BLaER1 treated with 17β-estradiol and CSF1 and Interleukin-3, amounts not matched to agents 10 nM and 100 nM (cell line): Measurements from ENCODE around the gene PRAF2.
A peak's percentile ranks its signal among the peaks of the same experiment; 100 is the strongest.

ENCODE experiments used
- H3K27ac ChIP-seq, 11 experiments: shearing (Covaris generic); formaldehyde crosslinking; 2 replicates each; pipeline ENCODE4 v1.8.1; 2022
- H3K27me3 ChIP-seq, 11 experiments: shearing (Covaris generic); formaldehyde crosslinking; 2 replicates each; pipeline ENCODE4 v1.8.1; 2022
- H3K36me3 ChIP-seq, 11 experiments: shearing (Covaris generic); formaldehyde crosslinking; 2 replicates each; pipeline ENCODE4 v1.8.1; 2022
- H3K4me1 ChIP-seq, 10 experiments: shearing (Covaris generic); formaldehyde crosslinking; 2 replicates each; pipeline ENCODE4 v1.8.1; 2022
- H3K4me2 ChIP-seq, 11 experiments: shearing (Covaris generic); formaldehyde crosslinking; 2 replicates each; pipeline ENCODE4 v1.8.1; 2022
- H3K4me3 ChIP-seq, 10 experiments: shearing (Covaris generic); formaldehyde crosslinking; 2 replicates each; pipeline ENCODE4 v1.8.1; 2022
- H3K9ac ChIP-seq, 11 experiments: shearing (Covaris generic); formaldehyde crosslinking; 2 replicates each; pipeline ENCODE4 v1.8.1; 2022
- H3K9me3 ChIP-seq, 11 experiments: shearing (Covaris generic); formaldehyde crosslinking; replicated peaks in 1 of 11; 2 replicates each; pipeline ENCODE4 v1.8.1; 2022
- H4K20me1 ChIP-seq, 11 experiments: shearing (Covaris generic); formaldehyde crosslinking; 2 replicates each; pipeline ENCODE4 v1.8.1; 2022
- Cebpa-rat ChIP-seq, 11 experiments: shearing (Covaris generic); IDR thresholded peaks; 2 replicates each; pipeline ENCODE4 v1.8.1; 2022

PRAF2 gene

DNA sequence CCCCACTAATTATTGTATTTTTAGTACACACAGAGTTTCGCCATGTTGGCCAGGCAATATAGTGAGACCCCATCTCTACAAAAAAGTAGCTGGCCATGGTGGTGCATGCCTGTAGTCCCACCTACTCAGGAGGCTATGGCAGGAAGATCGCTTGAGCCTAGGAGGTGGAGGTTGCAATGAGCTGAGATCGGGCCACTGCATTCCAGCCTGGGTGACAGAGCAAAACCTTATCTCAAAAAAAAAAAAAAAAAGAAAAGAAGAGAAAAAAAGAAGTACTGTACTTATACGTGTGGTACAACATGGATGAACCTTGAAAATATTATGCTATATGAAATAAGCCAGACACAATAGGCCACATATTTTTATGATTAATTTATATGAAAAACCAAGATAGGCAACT, 15.8 kb upstream of the PRAF2 start:
- Histone ChIP-seq H3K27me3 (peaks cover 20 to 71% (median 56%) of the 10 kb centered on the region in 11 experiments; a peak in 19 of 22 replicates), H3K4me2 (no peak overlapping the region), H3K4me3 (no peak overlapping the region), H3K36me3 (no peaks in the 10 kb centered on the region), H3K4me1 (no peaks in the 10 kb centered on the region), H3K9ac (no peak overlapping the region), H3K27ac (no peak overlapping the region), H4K20me1 (no peaks in the 10 kb centered on the region), H3K9me3 (no peaks in the 10 kb centered on the region)
- TF ChIP-seq Cebpa-rat (IDR thresholded peaks at IDR 0.05): no peak

- Histone ChIP-seq H3K27me3 (peaks cover 13 to 43% (median 32%) of the 10 kb centered on the region in 11 experiments; a peak in 20 of 22 replicates), H3K9ac (no peak overlapping the region), H3K9me3 (no peaks in the 10 kb centered on the region; a peak in 1 of 22 replicates), H3K36me3 (peaks cover 0 to 7% (median 0%) of the 10 kb centered on the region in 11 experiments; a peak in 3 of 22 replicates), H3K4me3 (no peak overlapping the region), H4K20me1 (no peaks in the 10 kb centered on the region; a peak in 1 of 22 replicates), H3K27ac (no peak overlapping the region), H3K4me2 (no peak overlapping the region), H3K4me1 (peaks cover 0 to 7% (median 5%) of the 10 kb centered on the region in 10 experiments; a peak in 6 of 20 replicates)
- no peak for TF ChIP-seq Cebpa-rat (IDR thresholded peaks at IDR 0.05)
These were observed 8.6 kb upstream of the PRAF2 start for GRCh38 chrX:49082271-49082871.

GRCh38 chrX:49079489-49080428, 6.0 kb upstream of the PRAF2 start, which contains the start of gene WDR45:
TSS of gene WDR45 (minus strand) at chrX:49079887. CDS start at chrX:49078095, 1,792 bp downstream.
- Histone ChIP-seq H3K9me3 (no peaks in the 10 kb centered on the region; a peak in 1 of 22 replicates), H3K9ac (peak within 1 kb of the TSS; percentile 78 to 89 (median 83)), H3K4me2 (peak within 1 kb of the TSS; percentile 67 to 86 (median 78)), H3K4me1 (peaks cover 0 to 8% (median 5%) of the 10 kb centered on the region in 10 experiments; a peak in 8 of 20 replicates), H3K36me3 (peaks cover 0 to 19% (median 5%) of the 10 kb centered on the region in 11 experiments; a peak in 5 of 22 replicates), H3K27ac (peak within 1 kb of the TSS; percentile 82 to 91 (median 87)), H4K20me1 (no peaks in the 10 kb centered on the region; a peak in 2 of 22 replicates), H3K4me3 (peak within 1 kb of the TSS; percentile 57 to 74 (median 66)), H3K27me3 (peaks cover 0 to 34% (median 23%) of the 10 kb centered on the region in 11 experiments; a peak in 16 of 22 replicates)
- no peak for TF ChIP-seq Cebpa-rat (IDR thresholded peaks at IDR 0.05)

GRCh38 chrX:49077941-49078340, 4.1 kb upstream of the PRAF2 start:
- Histone ChIP-seq H3K4me1 (peaks cover 8 to 18% (median 14%) of the 10 kb centered on the region in 10 experiments; a peak in 19 of 20 replicates), H4K20me1 (peaks cover 0 to 3% (median 0%) of the 10 kb centered on the region in 11 experiments; a peak in 2 of 22 replicates), H3K4me3 (no peak overlapping the region), H3K36me3 (peaks cover 0 to 19% (median 5%) of the 10 kb centered on the region in 11 experiments; a peak in 5 of 22 replicates), H3K4me2 (0 out of 22 replicates have a peak overlapping the region, but pooled peaks of 1 of the 11 experiments have one; percentile 77), H3K9ac (no peak overlapping the region; a peak in 1 of 22 replicates), H3K27ac (no peak overlapping the region), H3K9me3 (peaks cover 0 to 9% (median 0%) of the 10 kb centered on the region in 11 experiments; a peak in 4 of 22 replicates), H3K27me3 (peaks cover 0 to 34% (median 19%) of the 10 kb centered on the region in 11 experiments; a peak in 13 of 22 replicates)
- no peak for TF ChIP-seq Cebpa-rat (IDR thresholded peaks at IDR 0.05)

GRCh38 chrX:49075347-49075746, 1.5 kb upstream of the PRAF2 start:
- Histone ChIP-seq H3K4me1 (peaks cover 16 to 27% (median 24%) of the 10 kb centered on the region in 10 experiments; a peak in 19 of 20 replicates), H3K4me3 (no peak overlapping the region), H3K27ac (no peak overlapping the region), H3K36me3 (peaks cover 0 to 19% (median 5%) of the 10 kb centered on the region in 11 experiments; a peak in 5 of 22 replicates), H3K27me3 (peaks cover 0 to 42% (median 19%) of the 10 kb centered on the region in 11 experiments; a peak in 15 of 22 replicates), H3K9me3 (peaks cover 0 to 17% (median 0%) of the 10 kb centered on the region in 11 experiments; a peak in 4 of 22 replicates), H4K20me1 (peaks cover 0 to 11% (median 0%) of the 10 kb centered on the region in 11 experiments; a peak in 6 of 22 replicates), H3K4me2 (no peak overlapping the region), H3K9ac (no peak overlapping the region)
- TF ChIP-seq Cebpa-rat (IDR thresholded peaks at IDR 0.05): no peak

DNA sequence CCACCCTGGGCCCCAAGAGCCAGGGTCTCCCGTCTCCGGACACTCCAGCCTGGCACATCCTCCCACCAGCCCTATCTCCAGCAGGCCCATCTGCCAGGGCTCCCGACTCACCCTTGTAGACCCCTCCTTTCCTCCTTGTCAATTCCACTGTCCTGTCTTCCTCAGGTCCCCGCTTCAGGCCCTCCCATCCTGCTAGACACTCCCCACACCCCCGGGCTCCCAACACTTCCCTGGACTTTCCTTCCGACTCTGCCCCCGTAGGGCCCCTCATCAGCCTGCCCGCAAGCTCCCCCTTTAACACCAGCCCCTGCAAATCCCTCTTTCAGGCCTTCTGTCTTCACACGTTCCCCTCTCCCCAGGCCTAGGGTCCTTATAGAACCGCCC, 1.1 kb downstream of the PRAF2 start:
- Histone ChIP-seq H3K4me1 (peaks cover 16 to 21% (median 20%) of the 10 kb centered on the region in 10 experiments; a peak in 19 of 20 replicates), H3K9me3 (peaks cover 0 to 17% (median 0%) of the 10 kb centered on the region in 11 experiments; a peak in 4 of 22 replicates), H3K4me2 (peak overlapping the region; percentile 67 to 87 (median 79)), H3K27me3 (peaks cover 0 to 50% (median 16%) of the 10 kb centered on the region in 11 experiments; a peak in 15 of 22 replicates), H3K4me3 (peak overlapping the region; percentile 62 to 77 (median 74)), H3K36me3 (peaks cover 0 to 17% (median 7%) of the 10 kb centered on the region in 11 experiments; a peak in 6 of 22 replicates), H4K20me1 (peaks cover 0 to 19% (median 0%) of the 10 kb centered on the region in 11 experiments; a peak in 6 of 22 replicates), H3K9ac (peak overlapping the region in 10 of 11 experiments; percentile 54 to 81 (median 76); a peak in 17 of 22 replicates), H3K27ac (peak overlapping the region in 4 of 11 experiments; percentile 25 to 75 (median 72); a peak in 2 of 22 replicates)
- TF ChIP-seq Cebpa-rat (IDR thresholded peaks at IDR 0.05): no peak

- Histone ChIP-seq H3K9me3 (peaks cover 0 to 17% (median 0%) of the 10 kb centered on the region in 11 experiments; a peak in 4 of 22 replicates), H3K36me3 (peaks cover 0 to 11% (median 7%) of the 10 kb centered on the region in 11 experiments; a peak in 7 of 22 replicates), H3K27me3 (peaks cover 0 to 50% (median 10%) of the 10 kb centered on the region in 11 experiments; a peak in 14 of 22 replicates), H3K27ac (peak overlapping the region in 1 of 11 experiments; percentile 25; a peak in 2 of 22 replicates), H3K9ac (peak overlapping the region in 9 of 11 experiments; percentile 59 to 81 (median 77); a peak in 14 of 22 replicates), H3K4me1 (peaks cover 16 to 21% (median 20%) of the 10 kb centered on the region in 10 experiments; a peak in 19 of 20 replicates), H4K20me1 (peaks cover 0 to 19% (median 0%) of the 10 kb centered on the region in 11 experiments; a peak in 6 of 22 replicates), H3K4me3 (peak overlapping the region; percentile 62 to 77 (median 74); a peak in 15 of 20 replicates), H3K4me2 (peak overlapping the region; percentile 67 to 87 (median 79))
- TF ChIP-seq Cebpa-rat (IDR thresholded peaks at IDR 0.05): no peak
These were observed 1.7 kb downstream of the PRAF2 start for GRCh38 chrX:49071877-49072711.
